Lung (tissue), 12 donors: ENCODE results near the gene TRAF2. TPM values are rescaled to one million over a fixed set of nuclear protein-coding genes. Genes with fewer than 3 reads are reported as not detected.

Experiments used
- ATAC-seq: fragments of 200-7000 bp; cut with Tn5 transposase; one replicate; pipeline ENCODE4 v1.9.1; 2020; ENCODE audit warnings: moderate number of reproducible peaks; ENCODE audit not compliant: insufficient read depth, low FRiP score
- DNase-seq, 3 donors: peaks; one replicate each; pipeline ENCODE4 v3.0.0-alpha.2; 2013 to 2017
- H3K27ac ChIP-seq, 2 donors: one replicate each; pipeline ENCODE4 v1.5.1; 2013; ENCODE audit warnings: mild to moderate bottlenecking in 2 of 2, moderate library complexity in 2 of 2, control low read depth in 1 of 2, inconsistent platforms in 1 of 2, low read depth in 1 of 2, low read length in 1 of 2
- H3K27me3 ChIP-seq, 3 donors: one replicate each; pipeline ENCODE4 v1.5.1; 2013; ENCODE audit warnings: low read length in 2 of 3; ENCODE audit not compliant: control insufficient read depth in 3 of 3, insufficient read depth in 3 of 3
- H3K36me3 ChIP-seq, 4 donors: one replicate each; pipeline ENCODE4 v1.5.1; 2013; ENCODE audit warnings: low read length in 4 of 4, mild to moderate bottlenecking in 1 of 4, moderate library complexity in 1 of 4; ENCODE audit not compliant: control insufficient read depth in 4 of 4, insufficient read depth in 4 of 4
- H3K4me1 ChIP-seq, 5 donors: one replicate each; pipeline ENCODE4 v1.5.1; 2013; ENCODE audit warnings: low read length in 5 of 5, mild to moderate bottlenecking in 2 of 5, moderate library complexity in 1 of 5; ENCODE audit not compliant: control insufficient read depth in 5 of 5, insufficient read depth in 5 of 5
- H3K4me3 ChIP-seq: one replicate; pipeline ENCODE4 v1.5.1; 2013; ENCODE audit warnings: mild to moderate bottlenecking, control low read depth, moderate library complexity
- H3K9ac ChIP-seq, 2 donors: one replicate each; pipeline ENCODE4 v1.5.1; 2013; ENCODE audit warnings: low read length in 2 of 2, control low read depth in 1 of 2; ENCODE audit not compliant: insufficient read depth in 1 of 2
- H3K9me3 ChIP-seq, 4 donors: one replicate each; pipeline ENCODE4 v1.5.1; 2013; ENCODE audit warnings: low read length in 3 of 4, mild to moderate bottlenecking in 1 of 4, moderate library complexity in 1 of 4; ENCODE audit not compliant: control insufficient read depth in 4 of 4, insufficient read depth in 3 of 4
- CTCF ChIP-seq: IDR thresholded peaks from 2 replicates; pipeline ENCODE4 v1.5.1; 2012; ENCODE audit warnings: mild to moderate bottlenecking; ENCODE audit errors: control extremely low read depth, extremely low read depth
- WGBS, 2 donors: extraction: QIAGEN DNeasy Blood & Tissue Kit; methylation state at CpG; one replicate each; pipeline ENCODE4 v1.1.7; 2013; 5-methylcytosine and 5-hydroxymethylcytosine counted together
- polyA plus RNA-seq, 2 donors: library from polyadenylated mRNA; stranded (reverse); fragments of 200-250 nt; gene quantifications; one replicate each; pipeline ENCODE4 v1.2.1, GENCODE V29; 2013
- total RNA-seq, 2 donors: library from RNA; depleted of rRNA in 1 of 2; stranded (reverse); fragments of >200 nt in 1 of 2; gene quantifications; one replicate each; pipeline ENCODE4 v1.2.1, GENCODE V29; 2014 to 2021
- donor health status: control.
- donor health status: control.
- donor health status: Bipolar disorder and iron deficiency.
- donor health status: healthy.
- donor health status: DM: yes; HTN: yes; CAD: no.

TRAF2 gene
- total and polyA plus RNA-seq, 4 donors: 11.3 to 19.1 (median 15.2) TPM

DNA sequence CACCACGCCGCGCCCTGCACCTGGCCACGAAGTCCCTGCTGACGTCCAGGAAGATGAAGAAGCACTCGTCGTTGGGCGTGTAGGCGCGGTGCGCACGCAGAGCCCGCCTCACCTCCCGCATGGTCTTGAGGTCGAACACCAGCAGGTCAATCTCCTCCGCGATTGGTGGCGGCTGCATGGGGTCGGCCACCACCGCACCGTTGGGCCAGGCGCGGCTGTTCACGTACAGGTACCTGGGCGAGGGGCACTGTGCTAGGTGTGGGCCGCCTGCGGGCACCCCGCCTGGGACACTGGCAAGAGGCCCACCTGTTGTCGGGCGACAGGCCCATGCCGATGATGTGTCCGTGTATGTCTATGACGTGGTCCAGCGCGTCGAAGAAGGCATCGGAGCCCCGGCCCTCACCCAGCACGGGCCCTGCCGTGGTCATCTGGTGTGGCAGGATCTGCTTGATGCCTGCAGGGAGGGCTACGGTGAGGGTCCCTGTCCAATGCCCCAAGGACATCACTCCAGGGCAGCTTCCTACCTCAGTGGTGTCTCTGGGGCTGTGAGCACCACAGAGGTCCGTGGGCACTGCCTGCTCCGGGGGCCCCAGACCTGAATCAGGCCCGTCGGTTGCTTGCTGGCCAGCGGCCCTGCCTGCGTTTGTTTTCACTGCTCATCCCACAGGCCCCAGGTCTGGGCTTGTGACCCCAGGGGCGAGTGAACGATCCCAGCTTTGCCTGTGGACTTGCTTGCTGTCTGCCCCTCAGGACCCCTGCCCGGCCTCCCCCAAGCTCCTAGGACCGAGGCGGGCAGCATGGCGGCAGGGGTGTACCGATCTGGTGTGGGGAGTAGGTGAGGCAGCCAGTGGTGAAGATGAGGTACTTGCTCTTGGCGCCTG is 55.2 kb downstream of the TRAF2 start:
- TF ChIP-seq CTCF: no peak
- H3K9ac ChIP-seq: no peak overlapping the region
- no peak for DNase-seq
- 97% methylated on average over 54 to 55 of the region's 55 CpGs for WGBS, 2 donors
- no peaks in the 10 kb centered on the region for H3K27me3 ChIP-seq
- peaks cover 0 to 18% (median 6%) of the 10 kb centered on the region in 5 donors for H3K4me1 ChIP-seq
- no peak overlapping the region for H3K27ac ChIP-seq
- peaks cover 6 to 39% (median 21%) of the 10 kb centered on the region in 4 donors for H3K36me3 ChIP-seq
- H3K9me3 ChIP-seq: peaks cover 0 to 2% (median 0%) of the 10 kb centered on the region in 4 donors
- H3K4me3 ChIP-seq: no peak overlapping the region
- ATAC-seq: no peak

GRCh38 chr9:136942112-136942880 is 56.0 kb downstream of the TRAF2 start:
- Histone ChIP-seq H3K36me3 (peaks cover 6 to 39% (median 21%) of the 10 kb centered on the region in 4 donors), H3K9me3 (peaks cover 0 to 2% (median 0%) of the 10 kb centered on the region in 4 donors), H3K4me1 (peaks cover 0 to 20% (median 10%) of the 10 kb centered on the region in 5 donors), H3K27ac (no peak overlapping the region), H3K9ac (no peak overlapping the region), H3K4me3 (no peak overlapping the region), H3K27me3 (no peaks in the 10 kb centered on the region)
- TF ChIP-seq CTCF: no peak
- WGBS, 2 donors: 96% methylated on average over 55 to 60 of the region's 60 CpGs
- ATAC-seq: no peak
- DNase-seq: no peak

DNA sequence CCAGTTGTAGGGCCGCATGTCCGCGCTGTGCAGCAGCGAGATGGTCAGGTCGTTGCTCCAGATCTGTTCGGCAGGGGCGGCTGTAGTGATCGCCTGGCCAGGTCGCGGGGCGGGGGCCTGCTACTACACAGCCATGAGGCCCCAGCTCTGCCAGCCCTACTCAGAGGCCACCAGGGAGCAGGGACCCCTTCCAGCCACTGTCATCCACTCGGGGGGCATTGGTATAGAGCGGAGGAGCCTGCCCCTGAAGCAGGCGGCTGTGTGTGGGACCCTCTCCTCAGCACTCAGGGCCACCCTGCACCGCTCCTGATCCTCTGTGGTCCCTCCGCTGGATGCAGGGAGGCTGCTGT is 56.5 kb downstream of the TRAF2 start:
- Histone ChIP-seq H3K9me3 (peaks cover 0 to 2% (median 0%) of the 10 kb centered on the region in 4 donors), H3K36me3 (peaks cover 6 to 39% (median 21%) of the 10 kb centered on the region in 4 donors), H3K4me3 (no peak overlapping the region), H3K27ac (peak overlapping the region in 1 of 2 donors; percentile 97), H3K9ac (no peak overlapping the region), H3K27me3 (no peaks in the 10 kb centered on the region), H3K4me1 (peaks cover 0 to 22% (median 10%) of the 10 kb centered on the region in 5 donors)
- WGBS, 2 donors: 95% methylated on average over 16 of the region's 16 CpGs
- ATAC-seq (no peak), DNase-seq (no peak)
- no peak for TF ChIP-seq CTCF
